Measurements from ENCODE around the gene SON. TPM values are rescaled to one million over a fixed set of nuclear protein-coding genes. Genes with fewer than 3 reads are reported as not detected.
"Not testable (repeated sequence)": the region's sequence is repeated elsewhere in the genome, so short reads cannot be mapped to it uniquely, and the experiment has no call there.

Gene SON
- total RNA-seq, 4 donors from 2014 or later = 219 to 258 (median 244) TPM

- intact Hi-C loops (cut with DNase I) = loop anchor here (5.0 kb wide), 1 partner anchor 41 kb away; no protein-coding TSS in a partner anchor
- TF ChIP-seq POLR2AphosphoS5 (IDR thresholded peaks at IDR 0.05) (peak; percentile 66 to 79), EP300 (IDR thresholded peaks at IDR 0.05) (no peak), POLR2A (IDR thresholded peaks at IDR 0.05; ENCODE audit: low read depth) (no peak), CTCF (IDR thresholded peaks at IDR 0.05) (peak in 2 of 3 experiments; percentile 16 to 19)
- H3K27ac ChIP-seq (replicated peaks in 1 of 4) = peak within 1 kb of the TSS; percentile 83 to 96 (median 90)
- peak; percentile 94 for DNase-seq (ENCODE audit: extremely low spot score)
- H3K27me3 ChIP-seq = no peaks in the 10 kb centered on the region
- H3K9me3 ChIP-seq = no peaks in the 10 kb centered on the region
- WGBS = 5% methylated on average over 4 of the region's 78 CpGs
- H3K4me3 ChIP-seq = peak within 1 kb of the TSS; percentile 68 to 93 (median 78)
- H3K4me1 ChIP-seq = peaks cover 7 to 17% (median 13%) of the 10 kb centered on the region in 4 donors
- peaks cover 0 to 11% (median 8%) of the 10 kb centered on the region in 4 donors for H3K36me3 ChIP-seq
Measured at GRCh38 chr21:33588485-33589335, 45.9 kb downstream of the SON start, which contains the start of gene DONSON. DONSON (minus strand) TSS chr21:33588684; CDS start chr21:33588641, 43 bp downstream.

- no peaks in the 10 kb centered on the region for H3K27me3 ChIP-seq
- H3K36me3 ChIP-seq = peaks cover 62 to 94% (median 72%) of the 10 kb centered on the region in 4 donors
- H3K9me3 ChIP-seq = no peaks in the 10 kb centered on the region
- no peak overlapping the region for H3K4me3 ChIP-seq
- H3K27ac ChIP-seq (replicated peaks in 1 of 4) = no peak overlapping the region
- no peaks in the 10 kb centered on the region for H3K4me1 ChIP-seq
- DNase-seq (ENCODE audit: extremely low spot score) = no peak
- TF ChIP-seq CTCF (IDR thresholded peaks at IDR 0.05) (no peak), EP300 (IDR thresholded peaks at IDR 0.05) (no peak), POLR2AphosphoS5 (IDR thresholded peaks at IDR 0.05) (no peak), POLR2A (IDR thresholded peaks at IDR 0.05; ENCODE audit: low read depth) (no peak)
- 71% methylated on average over 1 of the region's 1 CpG for WGBS
- intact Hi-C loops (cut with DNase I) = no loop called here
Measured at GRCh38 chr21:33598051-33598450, 55.2 kb downstream of the SON start.

- H3K9me3 ChIP-seq = no peaks in the 10 kb centered on the region
- H3K36me3 ChIP-seq = peaks cover 16 to 88% (median 50%) of the 10 kb centered on the region in 4 donors
- DNase-seq (ENCODE audit: extremely low spot score) = no peak
- H3K4me3 ChIP-seq = no peak overlapping the region
- H3K27me3 ChIP-seq = no peaks in the 10 kb centered on the region
- 33% methylated on average over 1 of the region's 1 CpG for WGBS
- H3K27ac ChIP-seq (replicated peaks in 1 of 4) = no peak overlapping the region
- intact Hi-C loops (cut with DNase I) = no loop called here
- peaks cover 0 to 2% (median 0%) of the 10 kb centered on the region in 4 donors for H3K4me1 ChIP-seq
- TF ChIP-seq POLR2AphosphoS5 (IDR thresholded peaks at IDR 0.05) (no peak), EP300 (IDR thresholded peaks at IDR 0.05) (no peak), CTCF (IDR thresholded peaks at IDR 0.05) (no peak), POLR2A (IDR thresholded peaks at IDR 0.05; ENCODE audit: low read depth) (no peak)
Measured at GRCh38 chr21:33608559-33608958, 65.7 kb downstream of the SON start.

GRCh38 chr21:33611006-33611744 lies 68.3 kb downstream of the SON start:
- TF ChIP-seq POLR2AphosphoS5 (IDR thresholded peaks at IDR 0.05) (no peak), CTCF (IDR thresholded peaks at IDR 0.05) (no peak), POLR2A (IDR thresholded peaks at IDR 0.05; ENCODE audit: low read depth) (no peak), EP300 (IDR thresholded peaks at IDR 0.05) (no peak)
- intact Hi-C loops (cut with DNase I) = no loop called here
- WGBS = 93% methylated on average over 7 of the region's 7 CpGs

GRCh38 chr21:33617565-33617964 lies 74.7 kb downstream of the SON start:
- H3K4me3 ChIP-seq; H3K9me3 ChIP-seq; DNase-seq (ENCODE audit: extremely low spot score); H3K27ac ChIP-seq (replicated peaks in 1 of 4); H3K4me1 ChIP-seq; H3K27me3 ChIP-seq; intact Hi-C loops (cut with DNase I): not testable (repeated sequence)
- H3K36me3 ChIP-seq = peaks cover 15 to 93% (median 60%) of the 10 kb centered on the region in 4 donors
- 86% methylated on average over 11 of the region's 11 CpGs for WGBS

More at GRCh38 chr21:33611006-33611744, 68.3 kb downstream of the SON start:
- H3K27me3 ChIP-seq = no peaks in the 10 kb centered on the region
- DNase-seq (ENCODE audit: extremely low spot score) = no peak
- H3K36me3 ChIP-seq = peaks cover 11 to 97% (median 66%) of the 10 kb centered on the region in 4 donors
- H3K4me1 ChIP-seq = peaks cover 0 to 2% (median 0%) of the 10 kb centered on the region in 4 donors
- no peak overlapping the region for H3K27ac ChIP-seq (replicated peaks in 1 of 4)
- H3K9me3 ChIP-seq = no peaks in the 10 kb centered on the region
- H3K4me3 ChIP-seq = no peak overlapping the region

Measured in esophagus muscularis mucosa (tissue), 4 donors.